GM21786 (cell line): ENCODE measurements around the gene S100A5.
"Not testable (repeated sequence)": the region's sequence is repeated elsewhere in the genome, so short reads cannot be mapped to it uniquely, and the experiment has no call there.

Experiments used
- ATAC-seq: cut with Tn5 transposase; IDR thresholded peaks from one replicate; pipeline ENCODE4 v1.9.1; 2021; ENCODE audit not compliant: unreplicated experiment

Gene S100A5

DNA sequence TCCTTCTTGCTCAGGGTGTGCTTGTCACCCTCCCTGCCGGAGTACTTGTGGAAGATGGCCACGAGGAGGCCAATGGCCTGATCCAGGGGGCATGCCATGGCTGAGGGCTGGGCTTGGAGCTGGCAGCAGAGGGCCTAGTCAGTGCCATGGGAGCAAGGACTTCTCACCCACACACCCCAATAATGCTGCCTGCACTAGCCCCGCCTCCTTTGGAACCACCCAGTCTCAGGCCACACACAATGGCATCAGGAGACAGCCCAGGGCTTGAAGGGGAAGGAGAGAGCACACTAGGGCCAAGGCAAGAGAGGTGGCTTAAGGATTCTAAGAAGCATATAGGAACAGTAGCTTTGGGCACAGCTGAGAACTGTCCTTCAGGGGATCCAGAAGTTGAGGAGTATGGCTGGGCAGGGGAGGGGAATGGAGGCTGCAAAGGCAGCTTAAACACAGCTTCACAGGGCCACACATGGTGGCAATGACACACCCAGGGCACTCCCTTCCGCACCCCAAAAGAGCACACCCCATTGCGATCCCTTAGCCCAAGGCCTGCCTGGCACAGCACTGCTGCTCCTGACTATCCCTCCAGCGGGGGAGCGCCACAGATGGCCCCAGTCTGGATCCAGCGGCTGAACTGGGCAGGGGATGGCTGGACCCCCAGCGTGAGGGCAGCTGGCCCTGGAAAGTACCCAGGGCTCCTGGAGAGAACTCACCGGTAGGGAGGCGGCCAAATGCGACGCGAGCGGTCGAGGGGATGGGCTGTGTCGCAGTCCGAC, 5.3 kb downstream of the S100A5 start, which contains the start of gene S100A6:
Gene S100A6 (minus strand): TSS at position 750 of the 770 bp plus-strand sequence. CDS start 652 bp downstream, at position 98.
- ATAC-seq = no peak

DNA sequence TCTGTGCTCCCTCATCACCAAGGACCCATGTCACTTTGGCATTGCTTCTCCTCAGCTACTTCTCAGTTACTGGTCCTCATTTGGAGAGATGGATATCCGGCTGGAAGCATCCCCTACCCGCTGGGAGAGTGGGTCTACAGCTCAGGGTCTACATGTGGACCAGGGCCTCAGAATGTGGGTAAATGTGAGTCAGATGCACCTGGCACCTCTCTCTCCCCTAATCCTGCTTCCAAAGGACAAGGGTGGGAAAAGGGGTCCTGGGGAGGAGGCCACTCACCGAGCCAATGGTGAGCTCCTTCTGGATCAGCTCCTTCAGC, 5.9 kb downstream of the S100A5 start:
- no peak for ATAC-seq

DNA sequence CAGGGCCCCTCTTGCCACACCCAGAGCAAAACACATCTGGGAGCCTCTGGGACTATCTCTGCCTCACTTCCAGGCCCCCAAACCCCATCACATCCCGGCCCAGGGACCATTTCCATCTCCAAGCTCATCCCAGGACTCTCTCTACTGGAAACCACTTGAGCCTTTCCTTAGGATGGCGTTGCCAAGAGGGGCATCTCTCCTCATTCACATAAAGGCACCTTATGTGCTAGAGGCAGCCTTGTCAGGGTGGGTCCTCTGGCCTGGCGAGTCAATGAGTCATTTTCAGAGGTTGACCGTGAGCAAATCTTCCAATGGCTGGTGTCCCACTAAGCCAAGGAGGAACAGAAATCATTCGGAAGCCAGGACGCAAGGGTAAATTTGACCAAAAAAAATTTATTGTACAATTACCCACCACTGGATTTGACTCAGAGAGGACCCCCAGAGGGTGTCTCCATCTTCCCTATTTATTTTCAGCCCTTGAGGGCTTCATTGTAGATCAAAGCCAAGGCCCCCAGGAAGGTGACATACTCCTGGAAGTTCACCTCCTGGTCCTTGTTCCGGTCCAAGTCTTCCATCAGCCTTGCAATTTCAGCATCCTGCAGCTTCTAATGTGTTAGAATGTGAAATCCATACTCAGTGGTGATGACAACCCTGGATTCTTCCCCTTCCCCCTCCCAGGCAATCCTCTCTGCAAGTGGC, 6.4 kb downstream of the S100A5 start:
- ATAC-seq = no peak

DNA sequence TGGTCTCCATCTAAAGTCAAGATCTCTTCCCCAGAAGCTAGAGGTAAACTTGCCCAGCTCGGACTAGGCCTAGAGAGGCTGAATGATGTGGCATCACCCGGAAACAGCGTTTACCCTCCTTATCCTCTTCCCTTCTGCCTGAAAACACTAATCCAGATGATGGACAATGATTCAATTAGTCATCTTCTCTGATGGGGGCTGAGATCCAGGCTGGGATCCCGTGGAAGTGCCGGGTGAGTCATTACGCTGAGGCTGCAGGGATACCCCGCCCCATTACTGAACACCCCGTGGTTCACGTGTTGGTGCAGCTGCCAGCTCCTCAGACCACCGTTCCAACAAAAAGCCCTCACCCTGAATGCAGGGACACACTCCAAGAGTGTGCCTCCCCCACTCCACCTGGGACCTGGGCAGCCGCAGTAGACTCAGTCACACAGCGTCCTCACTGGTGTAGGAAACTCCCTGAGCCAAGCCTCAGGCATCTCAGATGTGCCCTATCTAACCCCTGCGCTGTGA, 7.0 kb downstream of the S100A5 start:
- ATAC-seq = no peak

DNA sequence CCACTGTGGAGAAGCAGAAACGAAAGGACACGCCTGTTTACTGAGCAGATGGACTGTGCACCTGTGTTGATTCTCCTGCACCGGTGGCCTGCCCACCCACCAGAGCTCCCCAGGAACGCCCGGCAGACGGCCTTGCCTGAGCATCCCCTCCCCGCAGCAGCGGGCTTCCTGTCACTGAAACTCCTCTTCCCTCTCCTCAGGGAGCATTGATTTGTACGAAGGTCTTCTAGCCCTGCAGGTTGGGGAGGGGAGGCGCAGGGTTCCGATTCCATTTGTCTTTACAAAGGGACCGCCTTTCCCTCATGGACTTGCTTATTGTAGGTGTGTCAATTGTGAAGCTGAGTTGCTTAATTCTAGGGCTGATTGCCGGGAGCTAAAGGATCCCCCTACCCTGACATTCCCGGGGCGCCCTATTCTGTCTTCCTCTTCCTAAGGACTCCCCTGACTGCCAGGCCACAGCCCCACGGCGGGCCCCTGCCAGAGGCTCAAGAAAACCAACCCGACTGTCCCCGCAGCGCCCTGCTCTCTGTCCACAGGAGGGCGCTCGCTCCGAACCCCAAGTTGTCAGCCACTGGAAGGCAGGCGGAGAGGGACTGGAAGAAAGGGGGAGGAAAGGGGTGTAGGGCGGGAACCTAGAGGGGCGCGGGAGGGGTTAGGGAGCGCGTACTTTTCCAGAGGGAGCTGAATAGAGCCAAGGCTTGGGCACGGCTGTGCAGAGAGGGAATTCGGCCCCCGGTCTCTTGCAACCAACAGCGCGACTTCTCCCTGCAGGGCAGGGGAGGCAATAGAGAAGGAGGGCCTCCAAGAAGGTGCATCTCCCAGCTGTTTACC, 7.8 kb downstream of the S100A5 start:
- ATAC-seq = no peak

DNA sequence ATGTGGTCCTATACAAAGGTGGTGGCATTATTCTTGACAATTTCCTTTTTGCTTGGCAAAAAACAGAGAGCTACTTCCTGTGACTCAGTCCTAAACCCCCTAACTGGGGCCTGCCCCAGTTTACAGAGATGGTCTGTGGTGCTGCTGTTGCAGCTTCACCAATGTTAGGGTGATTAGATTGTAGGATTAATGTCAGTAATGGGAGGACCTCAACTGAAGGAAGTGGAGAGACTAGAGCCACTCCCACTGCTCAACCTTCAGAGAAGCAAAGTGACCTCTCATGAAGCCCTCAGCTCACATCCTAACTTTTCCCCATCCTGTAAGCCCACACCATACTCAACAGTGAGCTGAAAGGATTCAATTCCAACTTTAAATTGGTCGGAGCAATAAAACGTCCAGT, 8.6 kb downstream of the S100A5 start:
- ATAC-seq = no peak

DNA sequence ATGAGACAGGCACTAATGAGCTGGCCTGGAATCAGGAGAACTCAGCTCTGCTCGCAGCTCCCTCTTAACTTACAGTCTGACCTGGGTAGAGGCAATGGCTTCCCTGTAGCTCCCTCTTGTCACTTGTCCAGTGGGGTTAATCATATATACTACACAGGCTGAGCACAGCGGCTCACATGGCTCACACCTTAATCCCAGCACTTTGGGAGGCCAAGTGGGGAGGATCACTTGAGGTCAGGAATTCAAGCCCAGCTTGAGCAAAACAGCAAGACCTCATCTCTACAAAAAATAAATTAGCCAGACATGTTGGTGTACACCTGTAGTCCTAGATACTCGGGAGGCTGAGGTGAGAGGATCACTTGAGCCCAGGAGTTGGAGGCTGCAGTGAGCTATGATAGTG, 9.1 kb downstream of the S100A5 start:
- no peak for ATAC-seq

DNA sequence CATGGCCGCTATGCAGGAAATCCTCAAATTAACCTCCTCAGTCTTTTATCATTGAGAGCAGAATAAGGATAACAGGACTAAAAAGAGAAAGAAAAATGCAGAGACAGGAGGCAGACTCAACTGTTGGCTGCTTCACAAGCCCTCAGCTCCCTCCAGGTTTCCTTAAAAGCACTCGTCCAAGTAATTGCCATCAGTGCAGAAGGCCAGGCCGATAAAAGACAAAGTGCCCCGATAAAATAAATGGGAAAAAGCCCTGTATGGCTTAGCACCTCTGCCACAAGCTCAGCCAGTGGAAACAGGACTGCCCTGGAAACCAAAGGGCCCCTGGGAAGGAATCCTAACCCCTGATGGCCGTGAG, 13.1 kb downstream of the S100A5 start:
- ATAC-seq = no peak

DNA sequence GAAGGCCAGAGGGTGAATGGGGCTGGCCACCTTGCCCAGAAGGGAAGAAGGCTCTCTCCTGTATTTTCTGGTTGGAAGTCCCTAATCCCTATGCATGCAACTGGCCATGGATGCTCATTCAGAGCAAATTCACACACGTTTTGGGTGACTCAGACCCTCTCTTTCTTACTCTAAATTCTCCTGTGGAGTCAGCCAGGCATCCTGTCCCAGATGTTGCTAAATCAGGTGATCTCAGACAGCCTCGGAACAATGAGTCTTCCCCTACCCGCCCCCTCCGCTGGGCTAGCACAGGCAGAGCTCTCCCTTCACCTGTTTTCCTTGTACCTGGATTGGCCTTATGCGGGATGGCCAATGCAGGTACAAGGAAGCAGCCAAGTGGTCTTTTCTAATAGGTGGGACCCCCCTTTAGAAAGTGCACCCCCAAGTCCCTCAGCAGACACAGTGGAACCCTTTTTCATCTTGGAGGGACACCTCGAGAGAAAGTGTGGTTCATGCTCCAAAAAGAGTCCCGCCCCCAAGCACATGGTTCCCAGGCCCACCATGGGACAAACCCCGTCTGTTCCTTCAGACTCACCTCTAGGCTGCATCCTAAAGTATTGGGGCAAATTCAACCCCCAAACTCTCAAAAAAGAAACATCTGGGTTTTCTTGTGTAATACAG, 13.6 kb downstream of the S100A5 start:
- ATAC-seq = no peak

DNA sequence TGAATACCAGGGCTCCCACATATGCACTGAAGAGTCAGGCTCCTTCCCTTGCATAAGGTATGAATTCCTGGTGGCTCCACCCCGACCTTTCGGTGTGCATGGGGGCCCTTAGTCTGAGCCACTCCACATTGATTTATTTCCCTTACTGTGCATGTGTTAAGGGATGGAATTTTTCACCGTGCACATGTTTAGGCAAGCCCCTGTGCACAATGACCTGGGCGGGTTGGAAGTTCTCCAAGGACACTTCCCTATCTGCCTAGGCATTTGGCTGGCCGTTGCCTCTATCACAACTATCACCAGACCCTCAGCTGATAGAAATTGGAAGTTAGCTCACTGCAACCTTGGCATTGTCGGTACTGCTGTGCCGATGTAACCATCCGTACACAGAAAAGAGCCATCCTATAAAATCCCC, 14.6 kb downstream of the S100A5 start:
- ATAC-seq = no peak

DNA sequence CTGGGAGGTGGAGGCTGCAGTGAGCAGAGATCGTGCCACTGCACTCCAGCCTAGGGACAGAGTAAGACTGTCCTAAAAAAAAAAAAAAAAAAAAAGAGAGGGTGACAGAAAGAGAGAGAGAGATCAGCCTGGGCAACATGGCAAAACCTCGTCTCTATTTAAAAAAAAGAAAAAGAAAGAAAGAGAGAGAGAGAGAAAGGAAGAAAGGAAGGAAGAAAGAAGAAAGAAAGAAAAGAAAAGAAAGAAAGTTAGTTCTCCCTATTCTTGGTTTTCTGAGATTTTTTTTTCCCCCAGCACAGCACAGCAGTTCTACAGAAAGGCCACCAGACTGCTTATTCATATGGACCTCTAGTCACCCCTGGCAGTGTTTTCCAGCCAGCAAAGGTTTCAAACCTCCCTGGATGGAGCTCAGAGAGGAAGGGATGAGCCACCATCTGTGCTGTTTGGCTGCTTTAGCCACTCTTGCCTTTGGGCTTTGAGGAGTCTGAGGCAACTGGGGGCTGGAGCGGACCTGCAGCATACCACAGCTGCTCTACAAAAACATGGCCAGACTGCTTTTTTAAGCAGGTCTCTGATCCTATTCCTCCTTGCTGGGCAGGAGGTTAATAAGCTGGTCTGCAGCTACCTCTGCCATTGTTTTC, 15.5 kb downstream of the S100A5 start:
- no peak for ATAC-seq

DNA sequence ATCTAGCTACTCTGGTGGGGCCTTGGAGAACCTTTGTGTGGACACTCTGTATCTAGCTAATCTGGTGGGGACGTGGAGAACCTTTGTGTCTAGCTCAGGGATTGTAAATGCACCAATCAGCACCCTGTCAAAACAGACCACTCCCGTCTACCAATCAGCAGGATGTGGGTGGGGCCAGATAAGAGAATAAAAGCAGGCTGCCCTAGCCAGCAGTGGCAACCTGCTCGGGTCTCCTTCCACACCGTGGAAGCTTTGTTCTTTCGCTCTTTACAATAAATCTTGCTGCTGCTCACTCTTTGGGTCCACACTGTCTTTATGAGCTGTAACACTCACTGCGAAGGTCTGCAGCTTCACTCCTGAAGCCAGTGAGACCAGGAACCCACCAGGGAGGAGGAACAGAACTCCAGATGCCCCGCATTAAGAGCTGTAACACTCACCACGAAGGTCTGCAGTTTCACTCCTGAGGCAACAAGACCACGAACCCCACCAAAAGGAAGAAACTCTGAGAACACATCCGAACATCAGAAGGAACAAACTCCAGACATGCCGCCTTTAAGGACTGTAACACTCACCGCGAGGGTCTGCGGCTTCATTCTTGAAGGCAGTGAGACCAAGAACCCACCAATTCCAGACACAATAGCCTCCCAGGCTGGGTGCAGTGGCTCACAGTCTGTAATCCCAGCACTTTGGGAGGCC, 18.2 kb downstream of the S100A5 start:
- not testable (repeated sequence) for ATAC-seq

DNA sequence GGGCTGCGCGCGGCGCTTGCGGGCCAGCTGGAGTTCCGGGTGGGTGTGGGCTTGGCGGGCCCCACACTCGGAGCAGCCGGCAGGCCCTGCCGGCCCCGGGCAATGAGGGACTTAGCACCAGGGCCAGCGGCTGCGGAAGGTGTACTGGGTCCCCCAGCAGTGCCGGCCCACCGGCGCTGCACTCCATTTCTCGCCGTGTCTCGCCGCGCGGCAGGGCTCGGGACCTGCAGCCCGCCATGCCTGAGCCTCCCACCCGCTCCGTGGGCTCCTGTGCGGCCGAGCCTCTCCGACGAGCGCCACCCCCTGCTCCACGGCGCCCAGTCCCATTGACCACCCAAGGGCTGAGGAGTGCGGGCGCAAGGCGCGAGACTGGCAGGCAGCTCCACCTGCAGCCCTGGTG, 18.9 kb downstream of the S100A5 start:
- not testable (repeated sequence) for ATAC-seq

DNA sequence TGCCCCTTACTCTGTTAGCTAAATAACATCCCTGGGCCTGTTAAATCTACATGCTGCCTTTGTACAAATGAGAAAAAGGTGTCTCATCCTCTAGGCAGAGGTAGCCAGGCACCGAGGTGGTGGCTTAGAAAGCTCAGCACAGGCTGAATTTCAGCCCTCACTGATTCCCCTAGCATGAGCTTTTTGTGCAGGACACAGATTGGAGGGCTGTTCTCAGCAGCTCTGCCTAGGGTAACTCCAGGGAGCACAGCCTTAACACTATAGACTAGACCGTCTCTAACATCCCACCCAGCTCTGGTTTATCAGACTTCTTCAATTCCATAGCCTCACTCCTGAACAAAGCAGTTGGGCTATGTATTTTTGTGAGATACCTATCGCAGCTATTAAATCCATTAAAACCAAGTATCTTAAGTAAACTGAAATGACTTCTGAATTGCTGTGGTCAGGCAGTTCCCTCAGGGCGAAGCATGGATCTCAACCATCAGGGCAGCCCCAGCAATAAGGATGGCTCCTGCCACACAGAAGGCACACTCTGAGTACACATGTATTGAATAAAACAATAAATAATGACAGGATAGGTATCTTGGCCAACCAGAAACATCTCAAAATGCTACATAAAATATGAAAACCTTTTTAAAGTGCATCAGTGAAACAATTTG, 19.8 kb downstream of the S100A5 start:
- no peak for ATAC-seq

DNA sequence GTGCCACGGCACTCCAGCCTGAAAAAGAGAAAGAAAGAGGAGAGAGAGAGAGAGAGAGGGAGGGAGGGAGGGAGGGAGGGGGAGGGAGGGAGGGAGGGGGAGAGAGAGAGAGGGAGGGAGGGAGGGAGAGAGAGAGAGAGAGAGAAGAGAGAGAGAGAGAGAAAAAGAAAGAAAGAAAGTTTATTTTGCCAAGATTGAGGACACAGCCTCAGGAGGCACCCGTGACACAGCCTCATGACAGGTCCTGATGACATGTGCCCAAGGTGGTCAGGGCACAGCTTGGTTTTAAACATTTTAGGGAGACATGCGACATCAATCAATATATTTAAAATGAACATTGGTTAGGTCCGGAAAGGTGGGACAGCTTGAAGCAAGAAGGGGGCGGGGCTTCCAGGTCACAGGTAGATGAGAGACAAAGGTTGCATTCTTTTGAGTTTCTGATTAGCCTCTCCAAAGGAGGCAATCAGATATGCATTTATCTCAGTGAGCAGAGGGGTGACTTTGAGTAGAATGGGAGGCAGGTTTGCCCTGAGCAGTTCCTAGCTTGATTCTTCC, 20.5 kb downstream of the S100A5 start:
- ATAC-seq = not testable (repeated sequence)

DNA sequence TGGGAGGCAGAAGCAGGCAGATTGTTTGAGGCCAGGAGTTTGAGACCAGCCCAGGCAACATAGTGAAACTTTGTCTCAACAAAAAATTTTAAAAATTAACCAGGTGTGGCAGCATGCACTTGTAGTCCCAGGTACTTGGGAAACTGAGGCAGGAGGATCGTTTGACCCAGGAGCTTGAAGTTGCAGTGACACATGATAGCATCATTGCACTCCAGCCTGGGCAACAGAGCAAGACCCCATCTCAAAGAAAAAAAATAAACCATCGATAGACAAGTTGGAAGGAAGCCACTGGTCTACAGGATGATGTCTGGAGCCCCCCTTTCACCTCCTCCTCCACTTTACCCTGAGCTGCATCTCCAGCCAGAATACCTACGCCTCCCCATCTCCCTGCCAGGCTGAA, 21.5 kb downstream of the S100A5 start:
- ATAC-seq = no peak

DNA sequence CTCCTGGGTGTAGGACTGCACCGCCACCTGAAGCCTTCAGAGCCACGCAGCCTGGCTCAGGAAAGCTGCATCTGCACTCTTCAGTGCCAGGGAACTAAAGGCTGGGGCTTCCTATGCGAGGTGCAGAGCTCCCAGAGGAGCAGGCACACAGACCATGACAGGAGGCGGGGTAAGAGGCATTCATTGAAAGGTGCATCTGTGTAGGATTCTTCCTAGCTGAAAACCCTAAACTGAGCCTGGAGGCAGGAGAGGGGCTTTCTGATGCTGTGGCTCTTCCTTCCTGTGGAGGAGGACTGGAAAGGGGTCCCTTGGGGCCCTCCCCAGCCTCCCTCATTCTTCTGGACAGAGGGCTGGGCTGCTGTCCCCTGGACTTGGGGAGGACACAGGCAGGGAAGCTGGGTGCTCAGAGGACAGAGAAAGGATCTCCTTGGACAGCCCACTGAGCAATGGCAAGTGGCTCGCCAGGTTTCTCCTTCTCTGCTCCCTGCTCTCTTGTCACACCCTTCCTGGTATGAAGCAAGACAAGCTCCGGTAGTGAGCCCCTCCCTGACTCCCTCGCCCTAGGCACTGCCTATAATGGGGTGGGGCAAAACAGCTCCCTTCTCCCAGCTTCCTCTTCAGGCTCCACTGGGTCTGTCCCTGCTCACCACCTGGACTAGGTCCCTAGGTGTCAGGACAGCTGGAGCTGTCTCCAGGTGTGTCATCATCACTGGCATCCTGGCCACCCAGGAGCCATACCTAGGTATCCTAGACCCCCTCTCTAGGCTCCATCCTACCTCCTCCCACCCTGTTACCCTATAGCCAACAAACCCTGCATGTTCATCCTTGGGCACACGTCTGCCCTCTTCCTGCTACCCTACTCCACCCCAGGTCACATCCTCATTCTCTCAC, 25.0 kb downstream of the S100A5 start:
- ATAC-seq = no peak

DNA sequence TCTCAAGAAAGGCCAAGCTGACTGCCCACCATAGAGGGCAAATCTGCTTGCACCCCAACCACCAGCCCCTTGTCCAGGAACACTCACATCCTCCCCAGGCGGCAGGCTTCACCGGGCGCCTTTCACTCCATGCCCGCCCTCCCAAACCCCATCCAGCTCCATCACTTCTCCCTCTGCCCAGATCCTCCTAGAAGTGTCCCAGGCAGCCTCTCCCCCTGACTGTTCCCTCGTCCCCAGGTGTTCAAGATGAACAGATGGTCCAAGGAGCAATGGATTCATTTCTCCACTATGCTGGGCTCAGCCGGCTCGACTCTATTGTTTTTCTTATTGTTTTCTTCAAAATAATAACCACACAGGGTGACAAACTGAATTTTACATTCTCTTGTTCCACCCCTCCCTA, 27.1 kb downstream of the S100A5 start:
- no peak for ATAC-seq
